Measurements from ENCODE around the gene PCCA. TPM values are rescaled to one million over a fixed set of nuclear protein-coding genes. Genes with fewer than 3 reads are reported as not detected.

Gene PCCA
- polyA plus RNA-seq, 2 of the 4 experiments (the other 2 are of a cell fraction), result 13.2 to 13.7 TPM

DNA sequence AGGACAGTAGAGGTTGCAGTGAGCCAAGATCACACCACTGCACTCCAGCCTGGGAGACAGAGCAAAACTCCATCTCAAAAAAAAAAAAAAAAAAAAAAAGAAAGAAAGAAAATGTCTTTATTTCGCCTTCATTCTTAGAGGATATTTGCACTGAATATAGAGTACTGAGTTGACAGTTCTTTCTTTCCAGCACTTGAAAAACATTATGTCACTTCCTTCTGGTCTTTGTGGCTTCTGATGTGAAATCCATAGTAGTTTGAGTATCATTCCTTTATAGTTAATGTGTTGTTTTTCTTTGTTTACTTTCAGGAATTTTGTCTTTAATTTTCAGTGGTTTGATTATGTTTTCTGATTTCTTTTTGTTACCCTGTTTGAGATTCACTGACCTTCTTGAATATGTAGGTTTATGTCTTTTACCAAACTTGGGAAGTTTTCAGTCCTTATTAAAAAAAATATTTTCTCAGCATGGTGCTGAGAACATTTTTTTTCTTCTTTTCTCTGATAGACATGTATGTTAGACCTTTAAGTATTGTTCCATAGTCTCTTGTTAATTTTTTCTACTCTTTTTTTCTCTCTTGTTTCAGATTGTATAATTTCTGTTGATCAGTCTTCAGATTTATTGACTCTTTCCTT, 50.1 kb downstream of the PCCA start:
- WGBS (ENCODE audit: missing lambda C conversion rate), result 100% methylated on average over 1 of the region's 1 CpG
- TF ChIP-seq, protein P1, sequence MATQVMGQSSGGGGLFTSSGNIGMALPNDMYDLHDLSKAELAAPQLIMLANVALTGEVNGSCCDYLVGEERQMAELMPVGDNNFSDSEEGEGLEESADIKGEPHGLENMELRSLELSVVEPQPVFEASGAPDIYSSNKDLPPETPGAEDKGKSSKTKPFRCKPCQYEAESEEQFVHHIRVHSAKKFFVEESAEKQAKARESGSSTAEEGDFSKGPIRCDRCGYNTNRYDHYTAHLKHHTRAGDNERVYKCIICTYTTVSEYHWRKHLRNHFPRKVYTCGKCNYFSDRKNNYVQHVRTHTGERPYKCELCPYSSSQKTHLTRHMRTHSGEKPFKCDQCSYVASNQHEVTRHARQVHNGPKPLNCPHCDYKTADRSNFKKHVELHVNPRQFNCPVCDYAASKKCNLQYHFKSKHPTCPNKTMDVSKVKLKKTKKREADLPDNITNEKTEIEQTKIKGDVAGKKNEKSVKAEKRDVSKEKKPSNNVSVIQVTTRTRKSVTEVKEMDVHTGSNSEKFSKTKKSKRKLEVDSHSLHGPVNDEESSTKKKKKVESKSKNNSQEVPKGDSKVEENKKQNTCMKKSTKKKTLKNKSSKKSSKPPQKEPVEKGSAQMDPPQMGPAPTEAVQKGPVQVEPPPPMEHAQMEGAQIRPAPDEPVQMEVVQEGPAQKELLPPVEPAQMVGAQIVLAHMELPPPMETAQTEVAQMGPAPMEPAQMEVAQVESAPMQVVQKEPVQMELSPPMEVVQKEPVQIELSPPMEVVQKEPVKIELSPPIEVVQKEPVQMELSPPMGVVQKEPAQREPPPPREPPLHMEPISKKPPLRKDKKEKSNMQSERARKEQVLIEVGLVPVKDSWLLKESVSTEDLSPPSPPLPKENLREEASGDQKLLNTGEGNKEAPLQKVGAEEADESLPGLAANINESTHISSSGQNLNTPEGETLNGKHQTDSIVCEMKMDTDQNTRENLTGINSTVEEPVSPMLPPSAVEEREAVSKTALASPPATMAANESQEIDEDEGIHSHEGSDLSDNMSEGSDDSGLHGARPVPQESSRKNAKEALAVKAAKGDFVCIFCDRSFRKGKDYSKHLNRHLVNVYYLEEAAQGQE (IDR thresholded peaks at IDR 0.05), result no peak
- no peak for TF ChIP-seq PBX3 (IDR thresholded peaks at IDR 0.05)
- no peak for TF ChIP-seq RAD21 (conservative IDR thresholded peaks at IDR 0.05 in 1 of 2, IDR thresholded peaks at IDR 0.05 in 1 of 2)
- TF ChIP-seq, protein P2, sequence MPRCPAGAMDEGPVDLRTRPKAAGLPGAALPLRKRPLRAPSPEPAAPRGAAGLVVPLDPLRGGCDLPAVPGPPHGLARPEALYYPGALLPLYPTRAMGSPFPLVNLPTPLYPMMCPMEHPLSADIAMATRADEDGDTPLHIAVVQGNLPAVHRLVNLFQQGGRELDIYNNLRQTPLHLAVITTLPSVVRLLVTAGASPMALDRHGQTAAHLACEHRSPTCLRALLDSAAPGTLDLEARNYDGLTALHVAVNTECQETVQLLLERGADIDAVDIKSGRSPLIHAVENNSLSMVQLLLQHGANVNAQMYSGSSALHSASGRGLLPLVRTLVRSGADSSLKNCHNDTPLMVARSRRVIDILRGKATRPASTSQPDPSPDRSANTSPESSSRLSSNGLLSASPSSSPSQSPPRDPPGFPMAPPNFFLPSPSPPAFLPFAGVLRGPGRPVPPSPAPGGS (IDR thresholded peaks at IDR 0.05), result no peak
- no peak for TF ChIP-seq HOXB13 (CRISPR knock-in tag; IDR thresholded peaks at IDR 0.05; ENCODE audit: low read depth)
- no peak for TF ChIP-seq CEBPB (IDR thresholded peaks at IDR 0.05)
- TF ChIP-seq CBX2 (IDR thresholded peaks at IDR 0.05; ENCODE audit: borderline replicate concordance, low read depth), result no peak
- TF ChIP-seq HES2 (IDR thresholded peaks at IDR 0.05), result no peak
- TF ChIP-seq PHF8 (IDR thresholded peaks at IDR 0.05; ENCODE audit: borderline replicate concordance, low read depth), result no peak
- no peak for TF ChIP-seq RFX5 (IDR thresholded peaks at IDR 0.05)
- no peak for TF ChIP-seq NPAS2 (CRISPR knock-in tag; IDR thresholded peaks at IDR 0.05; ENCODE audit: borderline replicate concordance)
- TF ChIP-seq ZC3H11A (IDR thresholded peaks at IDR 0.05), result no peak
- no peak for TF ChIP-seq BHLHE40 (IDR thresholded peaks at IDR 0.05; ENCODE audit: low read depth, low read length)
- TF ChIP-seq KDM1A (IDR thresholded peaks at IDR 0.05; ENCODE audit: low read depth), result no peak
- no peak for TF ChIP-seq CBX8 (IDR thresholded peaks at IDR 0.05)
- Histone ChIP-seq H3K9me3 (no peaks in the 10 kb centered on the region), H3K27ac (no peak overlapping the region), H3K4me3 (no peak overlapping the region), H3K4me1 (peaks cover 19% of the 10 kb centered on the region), H3K4me2 (no peak overlapping the region)
- DNase-seq (ENCODE audit: low read depth in 1 of 2, low spot score in 1 of 2) (no peak), ATAC-seq (no peak), FAIRE-seq (no peak)
- POLR2A ChIA-PET, result no interaction called here
- CTCF ChIA-PET, result interaction anchor here (0.7 kb wide), 1 partner anchor 36 kb away, joined by 3 read pairs; no protein-coding TSS in a partner anchor

- POLR2A ChIA-PET, result no interaction called here
- WGBS (ENCODE audit: missing lambda C conversion rate), result 92% methylated on average over 1 of the region's 1 CpG
- Histone ChIP-seq H3K9me3 (no peaks in the 10 kb centered on the region), H3K4me3 (no peak overlapping the region), H3K4me2 (peak overlapping the region; percentile 56; the same call in 1 of the 3 replicates), H3K4me1 (peaks cover 19% of the 10 kb centered on the region), H3K27ac (no peak overlapping the region)
- ATAC-seq, result no peak
- no peak for DNase-seq (ENCODE audit: low read depth in 1 of 2, low spot score in 1 of 2)
- no peak for FAIRE-seq
- CTCF ChIA-PET, result no interaction called here
- TF ChIP-seq, protein P3, sequence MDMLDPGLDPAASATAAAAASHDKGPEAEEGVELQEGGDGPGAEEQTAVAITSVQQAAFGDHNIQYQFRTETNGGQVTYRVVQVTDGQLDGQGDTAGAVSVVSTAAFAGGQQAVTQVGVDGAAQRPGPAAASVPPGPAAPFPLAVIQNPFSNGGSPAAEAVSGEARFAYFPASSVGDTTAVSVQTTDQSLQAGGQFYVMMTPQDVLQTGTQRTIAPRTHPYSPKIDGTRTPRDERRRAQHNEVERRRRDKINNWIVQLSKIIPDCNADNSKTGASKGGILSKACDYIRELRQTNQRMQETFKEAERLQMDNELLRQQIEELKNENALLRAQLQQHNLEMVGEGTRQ (IDR thresholded peaks at IDR 0.05), result no peak
- TF ChIP-seq POLR2A (IDR thresholded peaks at IDR 0.05; ENCODE audit: low read length) (no peak), JUN (IDR thresholded peaks at IDR 0.05) (no peak), KDM1A (IDR thresholded peaks at IDR 0.05; ENCODE audit: low read depth) (no peak), HDAC2 (IDR thresholded peaks at IDR 0.05) (no peak), JUNB (IDR thresholded peaks at IDR 0.05) (no peak), CBX2 (IDR thresholded peaks at IDR 0.05; ENCODE audit: borderline replicate concordance, low read depth) (no peak), ZNF302 (CRISPR knock-in tag; IDR thresholded peaks at IDR 0.05) (no peak), HES2 (IDR thresholded peaks at IDR 0.05) (no peak), SREBF2 (IDR thresholded peaks at IDR 0.05) (no peak), RARB (CRISPR knock-in tag; IDR thresholded peaks at IDR 0.05) (no peak)
- TF ChIP-seq, protein P4, sequence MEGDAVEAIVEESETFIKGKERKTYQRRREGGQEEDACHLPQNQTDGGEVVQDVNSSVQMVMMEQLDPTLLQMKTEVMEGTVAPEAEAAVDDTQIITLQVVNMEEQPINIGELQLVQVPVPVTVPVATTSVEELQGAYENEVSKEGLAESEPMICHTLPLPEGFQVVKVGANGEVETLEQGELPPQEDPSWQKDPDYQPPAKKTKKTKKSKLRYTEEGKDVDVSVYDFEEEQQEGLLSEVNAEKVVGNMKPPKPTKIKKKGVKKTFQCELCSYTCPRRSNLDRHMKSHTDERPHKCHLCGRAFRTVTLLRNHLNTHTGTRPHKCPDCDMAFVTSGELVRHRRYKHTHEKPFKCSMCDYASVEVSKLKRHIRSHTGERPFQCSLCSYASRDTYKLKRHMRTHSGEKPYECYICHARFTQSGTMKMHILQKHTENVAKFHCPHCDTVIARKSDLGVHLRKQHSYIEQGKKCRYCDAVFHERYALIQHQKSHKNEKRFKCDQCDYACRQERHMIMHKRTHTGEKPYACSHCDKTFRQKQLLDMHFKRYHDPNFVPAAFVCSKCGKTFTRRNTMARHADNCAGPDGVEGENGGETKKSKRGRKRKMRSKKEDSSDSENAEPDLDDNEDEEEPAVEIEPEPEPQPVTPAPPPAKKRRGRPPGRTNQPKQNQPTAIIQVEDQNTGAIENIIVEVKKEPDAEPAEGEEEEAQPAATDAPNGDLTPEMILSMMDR (IDR thresholded peaks at IDR 0.05), result no peak
- TF ChIP-seq, protein P2 (IDR thresholded peaks at IDR 0.05), result no peak
These were observed 50.9 kb downstream of the PCCA start for GRCh38 chr13:100139817-100140216.

All from A549 (cell line).